GM18508 (cell line): ENCODE measurements around the gene HFE.
"Not testable (repeated sequence)": the region's sequence is repeated elsewhere in the genome, so short reads cannot be mapped to it uniquely, and the experiment has no call there.

Experiments
- ATAC-seq: cut with Tn5 transposase; IDR thresholded peaks from one replicate; pipeline ENCODE4 v1.9.1; 2021; ENCODE audit warnings: moderate number of reproducible peaks; ENCODE audit not compliant: insufficient read depth, unreplicated experiment

Gene HFE

GRCh38 chr6:26105842-26106241, 18.6 kb downstream of the HFE start:
- no peak for ATAC-seq

DNA sequence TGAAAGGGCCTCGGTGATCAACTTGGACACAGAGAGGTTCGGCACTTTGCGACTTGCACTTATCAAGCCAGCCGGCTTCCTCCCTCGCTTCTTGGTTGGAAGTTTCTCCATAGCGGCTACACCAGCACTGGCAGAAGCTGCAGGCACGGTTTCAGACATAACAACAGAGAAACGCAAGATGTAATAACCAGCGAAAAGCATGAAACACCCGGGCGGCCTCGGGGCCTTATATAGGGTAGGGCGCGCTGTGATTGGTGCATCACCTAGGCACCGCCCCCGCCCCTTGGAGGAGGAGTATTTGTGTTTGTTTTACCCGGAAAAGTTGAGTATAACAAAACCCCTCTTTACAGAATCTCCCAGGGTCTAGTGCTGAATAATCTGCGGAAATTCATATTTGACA, 20.7 kb downstream of the HFE start:
- no peak for ATAC-seq

GRCh38 chr6:26109772-26110171, 22.5 kb downstream of the HFE start:
- ATAC-seq: no peak

- ATAC-seq: no peak
Measured at GRCh38 chr6:26113570-26113969, 26.3 kb downstream of the HFE start.

- no peak for ATAC-seq
Measured at GRCh38 chr6:26115226-26115625, 28.0 kb downstream of the HFE start.

- no peak for ATAC-seq
Measured at GRCh38 chr6:26116267-26116666, 29.0 kb downstream of the HFE start.

GRCh38 chr6:26118999-26119398, 31.8 kb downstream of the HFE start:
- ATAC-seq: no peak

DNA sequence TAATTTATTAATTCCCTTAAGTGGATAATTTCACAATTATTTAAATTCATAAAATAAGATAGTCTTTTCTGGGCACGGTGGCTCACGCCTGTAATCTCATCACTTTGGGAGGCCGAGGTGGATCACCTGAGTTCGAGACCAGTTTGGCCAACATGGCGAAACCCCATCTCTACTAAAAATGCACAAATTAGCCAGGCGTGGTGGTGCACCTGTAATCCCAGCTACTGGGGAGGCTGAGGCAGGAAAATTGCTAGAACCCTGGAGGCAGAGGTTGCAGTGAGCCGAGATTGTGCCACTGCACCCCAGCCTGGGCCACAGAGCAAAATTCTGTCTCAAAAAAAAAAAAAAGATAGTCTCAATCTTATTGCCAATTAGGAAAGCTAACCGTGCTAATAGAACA, 32.9 kb downstream of the HFE start:
- not testable (repeated sequence) for ATAC-seq

DNA sequence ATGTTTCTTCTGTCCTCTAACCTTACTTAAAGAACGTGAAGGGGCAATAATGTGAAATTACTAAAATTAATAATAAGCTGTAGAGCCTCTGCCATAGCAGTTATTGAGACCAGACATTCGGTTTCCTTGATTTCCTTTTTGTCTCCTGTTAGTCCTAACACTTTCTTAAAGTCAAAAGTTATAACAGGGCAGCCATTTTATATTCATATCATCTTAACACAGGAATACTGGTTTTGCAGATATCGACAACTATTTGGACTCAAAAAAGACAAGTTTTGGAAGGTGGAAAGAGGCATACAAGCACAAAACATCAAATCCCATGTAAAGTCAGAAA, 33.5 kb downstream of the HFE start:
- no peak for ATAC-seq

GRCh38 chr6:26121141-26122004, 34.1 kb downstream of the HFE start:
- ATAC-seq: no peak

DNA sequence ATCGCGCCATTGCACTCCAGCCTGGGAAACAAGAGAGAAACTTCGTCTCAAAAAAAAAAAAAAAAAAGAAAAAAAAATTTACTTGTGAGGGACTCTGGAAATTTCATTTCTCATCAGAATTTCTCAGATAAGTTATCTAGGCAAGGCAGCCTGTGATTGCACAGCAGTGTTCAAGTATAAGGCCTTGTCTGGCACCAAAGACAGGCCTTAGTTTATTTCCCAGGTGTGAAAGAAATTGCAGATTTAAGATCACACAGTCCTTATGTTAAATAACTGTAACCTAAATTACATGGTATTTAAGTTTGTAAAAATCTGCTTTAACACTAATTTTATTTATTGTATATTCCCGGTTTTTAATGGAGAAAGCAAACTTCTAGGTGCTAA, 34.8 kb downstream of the HFE start:
- ATAC-seq: no peak

- no peak for ATAC-seq
Measured at GRCh38 chr6:26122402-26122792, 35.2 kb downstream of the HFE start.

GRCh38 chr6:26122793-26123674, 35.8 kb downstream of the HFE start:
- peak; percentile 36 for ATAC-seq

DNA sequence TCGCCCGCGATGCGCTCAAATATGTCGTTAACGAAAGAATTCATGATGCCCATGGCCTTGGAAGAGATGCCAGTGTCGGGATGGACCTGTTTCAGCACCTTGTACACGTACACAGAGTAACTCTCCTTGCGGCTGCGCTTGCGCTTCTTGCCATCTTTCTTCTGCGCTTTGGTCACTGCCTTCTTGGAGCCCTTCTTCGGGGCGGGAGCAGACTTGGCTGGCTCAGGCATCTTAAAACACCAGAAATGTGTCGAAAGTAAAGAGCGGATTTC, 36.4 kb downstream of the HFE start:
- no peak for ATAC-seq

DNA sequence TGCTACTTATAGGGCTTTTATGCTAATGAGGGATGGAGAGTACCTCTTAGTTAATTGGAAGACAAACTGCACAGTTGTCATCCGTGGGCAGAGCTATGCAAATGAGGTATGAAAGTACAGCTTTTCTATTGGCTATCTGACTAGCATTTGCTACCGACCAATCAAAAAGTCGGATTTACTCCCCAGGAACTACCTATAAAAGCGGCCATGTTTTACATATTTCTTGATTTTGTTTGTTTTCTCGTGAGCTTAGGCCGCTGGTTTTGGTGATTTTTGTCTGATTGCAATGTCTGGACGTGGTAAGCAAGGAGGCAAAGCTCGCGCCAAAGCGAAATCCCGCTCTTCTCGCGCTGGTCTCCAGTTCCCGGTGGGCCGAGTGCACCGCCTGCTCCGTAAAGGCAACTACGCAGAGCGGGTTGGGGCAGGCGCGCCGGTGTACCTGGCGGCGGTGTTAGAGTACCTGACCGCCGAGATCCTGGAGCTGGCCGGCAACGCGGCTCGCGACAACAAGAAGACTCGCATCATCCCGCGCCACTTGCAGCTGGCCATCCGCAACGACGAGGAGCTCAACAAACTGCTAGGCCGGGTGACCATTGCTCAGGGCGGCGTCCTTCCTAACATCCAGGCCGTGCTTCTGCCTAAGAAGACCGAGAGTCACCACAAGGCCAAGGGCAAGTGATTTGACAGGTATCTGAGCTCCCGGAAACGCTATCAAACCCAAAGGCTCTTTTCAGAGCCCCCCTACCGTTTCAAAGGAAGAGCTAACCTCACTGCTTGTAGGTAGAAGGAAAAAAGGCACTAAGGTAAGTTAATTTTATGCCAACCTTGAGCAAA, 36.9 kb downstream of the HFE start:
- peak; percentile 65 for ATAC-seq

DNA sequence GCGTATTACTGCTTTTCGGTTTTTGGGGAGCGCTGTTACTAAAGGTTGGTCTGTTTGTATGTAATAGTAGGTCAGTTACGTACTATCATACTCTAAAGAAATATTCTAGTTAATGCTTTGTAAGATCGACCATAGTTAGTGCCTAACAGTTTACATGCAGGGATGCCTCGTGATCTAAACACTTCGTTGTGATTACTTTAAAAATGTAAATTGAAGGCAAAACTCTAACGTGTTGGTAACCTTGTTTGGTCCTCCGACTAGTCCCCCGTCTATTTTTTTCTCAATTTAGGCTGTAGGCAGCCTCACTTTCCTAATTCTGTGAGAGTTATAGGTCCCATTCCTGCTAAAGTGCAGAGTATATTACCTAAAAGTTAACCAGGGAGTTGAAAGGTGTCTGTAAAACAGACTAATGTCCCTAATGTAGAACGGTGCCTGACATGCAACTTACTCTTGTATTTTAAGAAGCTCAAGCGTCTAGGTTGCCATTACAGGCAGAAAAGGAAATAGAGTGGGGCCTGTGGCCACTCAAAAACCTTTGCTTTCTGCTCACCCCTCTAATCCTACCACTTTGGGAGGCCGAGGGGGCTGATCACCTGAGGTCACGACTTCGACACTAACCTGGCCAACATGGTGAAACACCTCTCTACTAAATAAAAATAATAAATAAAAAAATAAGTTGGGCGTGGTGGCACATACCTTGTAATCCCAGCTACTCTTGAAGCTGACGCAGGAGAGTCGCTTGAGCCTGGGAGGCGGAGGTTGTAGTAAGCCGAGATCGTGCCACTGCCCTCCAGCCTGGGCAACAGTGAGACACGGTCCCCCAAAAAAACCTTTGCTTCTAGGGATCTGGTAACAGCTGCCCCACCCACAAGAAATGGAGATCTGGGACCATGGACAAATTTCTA, 37.8 kb downstream of the HFE start:
- no peak for ATAC-seq

GRCh38 chr6:26126394-26127235, 39.4 kb downstream of the HFE start:
- no peak for ATAC-seq

- ATAC-seq: no peak
Measured at GRCh38 chr6:26128013-26128771, 41.0 kb downstream of the HFE start.
